Measurements from ENCODE around the gene CREB3L2. TPM values are rescaled to one million over a fixed set of nuclear protein-coding genes. Genes with fewer than 3 reads are reported as not detected.

Gene CREB3L2
- total RNA-seq, 4 donors from 2014 or later, result 2.8 to 12.0 (median 5.4) TPM

DNA sequence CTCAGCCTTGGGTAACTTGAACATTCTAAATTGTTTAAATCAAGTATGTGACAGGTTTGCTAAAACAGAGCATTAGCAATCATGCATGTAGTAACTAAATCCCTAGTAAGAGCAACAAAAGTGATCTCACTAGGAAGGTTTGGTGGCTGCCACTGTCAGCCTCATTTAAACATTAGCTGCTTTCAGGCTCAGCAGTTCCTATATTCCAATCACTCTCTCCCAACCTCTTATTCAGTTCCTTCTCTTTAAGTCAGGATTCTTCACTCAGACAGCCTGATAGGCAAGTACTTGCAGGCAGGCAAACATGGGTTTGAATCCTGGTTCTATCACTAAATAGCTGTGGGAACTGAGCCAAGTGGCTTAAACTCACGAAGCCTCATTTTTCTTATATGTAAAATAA is 3.6 kb downstream of the CREB3L2 start:
- Histone ChIP-seq H3K4me3 (no peak overlapping the region), H3K36me3 (no peaks in the 10 kb centered on the region), H3K27me3 (no peaks in the 10 kb centered on the region), H3K4me1 (peaks cover 35 to 43% of the 10 kb centered on the region in 2 donors), H3K27ac (peak overlapping the region; percentile 27 to 95 (median 91)), H3K9me3 (no peaks in the 10 kb centered on the region)
- DNase-seq (no peak), ATAC-seq (no peak)
- in situ Hi-C loops (cut with MboI; ENCODE audit: low sequenced_read_pairs in 4 of 4), result no loop called here
- intact Hi-C loops (cut with DNase I; ENCODE audit: low total_unique reads), result no loop called here
- TF ChIP-seq POLR2A (IDR thresholded peaks at IDR 0.05) (no peak), CTCF (IDR thresholded peaks at IDR 0.05 in 4 of 5, conservative IDR thresholded peaks at IDR 0.05 in 1 of 5) (no peak)

GRCh38 chr7:137996871-137997270 is 5.0 kb downstream of the CREB3L2 start:
- H3K27ac ChIP-seq, result peak overlapping the region; percentile 38 to 73 (median 53)
- ATAC-seq (no peak), DNase-seq (no peak)
- no peak for TF ChIP-seq CTCF (IDR thresholded peaks at IDR 0.05 in 4 of 5, conservative IDR thresholded peaks at IDR 0.05 in 1 of 5)
- TF ChIP-seq POLR2A (IDR thresholded peaks at IDR 0.05), result no peak
- no peaks in the 10 kb centered on the region for H3K9me3 ChIP-seq
- in situ Hi-C loops (cut with MboI; ENCODE audit: low sequenced_read_pairs in 4 of 4) (no loop called here), intact Hi-C loops (cut with DNase I; ENCODE audit: low total_unique reads) (no loop called here)
- no peak overlapping the region for H3K4me3 ChIP-seq
- H3K36me3 ChIP-seq, result no peaks in the 10 kb centered on the region
- H3K4me1 ChIP-seq, result peaks cover 41 to 57% of the 10 kb centered on the region in 2 donors
- H3K27me3 ChIP-seq, result no peaks in the 10 kb centered on the region

DNA sequence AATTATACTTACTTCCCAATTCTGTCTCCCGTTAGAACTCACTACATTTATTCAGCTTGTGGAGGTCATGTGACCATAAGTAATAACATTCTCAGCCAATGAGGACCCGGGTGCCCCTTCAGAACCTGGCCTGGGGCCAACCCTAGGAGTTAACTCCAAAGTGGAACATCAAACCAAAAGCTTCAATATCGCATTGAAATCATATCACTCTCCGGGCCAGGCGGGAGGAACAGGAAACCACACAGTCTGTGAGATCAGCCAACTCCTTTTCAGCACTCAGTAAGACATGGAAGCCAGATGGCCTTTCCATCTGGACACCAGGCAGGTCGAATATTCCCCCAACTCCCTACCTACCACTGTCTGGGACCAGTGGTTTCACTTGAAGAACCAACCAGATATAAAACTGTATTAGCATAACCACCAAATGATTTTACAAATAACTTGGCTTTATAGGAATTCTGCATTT is 5.5 kb downstream of the CREB3L2 start:
- intact Hi-C loops (cut with DNase I; ENCODE audit: low total_unique reads), result no loop called here
- TF ChIP-seq POLR2A (IDR thresholded peaks at IDR 0.05) (no peak), CTCF (IDR thresholded peaks at IDR 0.05 in 4 of 5, conservative IDR thresholded peaks at IDR 0.05 in 1 of 5) (no peak)
- DNase-seq (peak in 1 of 2 donors; percentile 34), ATAC-seq (no peak)
- Histone ChIP-seq H3K4me3 (no peak overlapping the region), H3K4me1 (peaks cover 41 to 58% of the 10 kb centered on the region in 2 donors), H3K36me3 (no peaks in the 10 kb centered on the region), H3K9me3 (no peaks in the 10 kb centered on the region), H3K27ac (peak overlapping the region; percentile 38 to 73 (median 53)), H3K27me3 (no peaks in the 10 kb centered on the region)
- in situ Hi-C loops (cut with MboI; ENCODE audit: low sequenced_read_pairs in 4 of 4), result no loop called here

GRCh38 chr7:137994216-137994615 is 7.7 kb downstream of the CREB3L2 start:
- H3K4me3 ChIP-seq, result no peak overlapping the region
- intact Hi-C loops (cut with DNase I; ENCODE audit: low total_unique reads) (no loop called here), in situ Hi-C loops (cut with MboI; ENCODE audit: low sequenced_read_pairs in 4 of 4) (no loop called here)
- no peaks in the 10 kb centered on the region for H3K9me3 ChIP-seq
- no peak for DNase-seq
- ATAC-seq, result no peak
- H3K27me3 ChIP-seq, result no peaks in the 10 kb centered on the region
- TF ChIP-seq POLR2A (IDR thresholded peaks at IDR 0.05) (no peak), CTCF (IDR thresholded peaks at IDR 0.05 in 4 of 5, conservative IDR thresholded peaks at IDR 0.05 in 1 of 5) (no peak)
- H3K27ac ChIP-seq, result peak overlapping the region; percentile 68 to 77 (median 71)
- H3K4me1 ChIP-seq, result peaks cover 32 to 66% of the 10 kb centered on the region in 2 donors
- no peaks in the 10 kb centered on the region for H3K36me3 ChIP-seq

DNA sequence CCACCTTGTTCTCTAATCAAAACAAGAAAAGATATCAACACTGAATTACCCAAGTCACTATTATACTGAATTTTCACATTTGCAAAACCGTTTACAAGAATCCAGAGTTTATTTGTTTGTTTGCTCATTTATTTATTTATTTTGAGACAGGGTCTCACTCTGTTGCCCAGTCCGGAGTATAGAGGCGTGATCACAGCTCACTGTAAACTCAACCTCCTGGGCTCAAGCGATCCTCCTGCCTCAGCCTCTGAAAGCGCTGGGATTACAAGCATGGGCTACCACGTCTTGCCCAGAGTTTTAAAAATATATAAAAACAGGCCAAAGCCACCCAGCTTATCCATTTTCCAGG is 8.5 kb downstream of the CREB3L2 start:
- H3K9me3 ChIP-seq, result no peaks in the 10 kb centered on the region
- H3K27me3 ChIP-seq, result no peaks in the 10 kb centered on the region
- intact Hi-C loops (cut with DNase I; ENCODE audit: low total_unique reads) (no loop called here), in situ Hi-C loops (cut with MboI; ENCODE audit: low sequenced_read_pairs in 4 of 4) (no loop called here)
- H3K27ac ChIP-seq, result peak overlapping the region; percentile 68 to 77 (median 71)
- no peak overlapping the region for H3K4me3 ChIP-seq
- H3K4me1 ChIP-seq, result peaks cover 32 to 63% of the 10 kb centered on the region in 2 donors
- DNase-seq (no peak), ATAC-seq (no peak)
- no peaks in the 10 kb centered on the region for H3K36me3 ChIP-seq
- TF ChIP-seq CTCF (IDR thresholded peaks at IDR 0.05 in 4 of 5, conservative IDR thresholded peaks at IDR 0.05 in 1 of 5) (no peak), POLR2A (IDR thresholded peaks at IDR 0.05) (no peak)
